ENCODE measurements around the gene TMEM9B.
"Not testable (repeated sequence)": the region's sequence is repeated elsewhere in the genome, so short reads cannot be mapped to it uniquely, and the experiment has no call there.

Gene TMEM9B

DNA sequence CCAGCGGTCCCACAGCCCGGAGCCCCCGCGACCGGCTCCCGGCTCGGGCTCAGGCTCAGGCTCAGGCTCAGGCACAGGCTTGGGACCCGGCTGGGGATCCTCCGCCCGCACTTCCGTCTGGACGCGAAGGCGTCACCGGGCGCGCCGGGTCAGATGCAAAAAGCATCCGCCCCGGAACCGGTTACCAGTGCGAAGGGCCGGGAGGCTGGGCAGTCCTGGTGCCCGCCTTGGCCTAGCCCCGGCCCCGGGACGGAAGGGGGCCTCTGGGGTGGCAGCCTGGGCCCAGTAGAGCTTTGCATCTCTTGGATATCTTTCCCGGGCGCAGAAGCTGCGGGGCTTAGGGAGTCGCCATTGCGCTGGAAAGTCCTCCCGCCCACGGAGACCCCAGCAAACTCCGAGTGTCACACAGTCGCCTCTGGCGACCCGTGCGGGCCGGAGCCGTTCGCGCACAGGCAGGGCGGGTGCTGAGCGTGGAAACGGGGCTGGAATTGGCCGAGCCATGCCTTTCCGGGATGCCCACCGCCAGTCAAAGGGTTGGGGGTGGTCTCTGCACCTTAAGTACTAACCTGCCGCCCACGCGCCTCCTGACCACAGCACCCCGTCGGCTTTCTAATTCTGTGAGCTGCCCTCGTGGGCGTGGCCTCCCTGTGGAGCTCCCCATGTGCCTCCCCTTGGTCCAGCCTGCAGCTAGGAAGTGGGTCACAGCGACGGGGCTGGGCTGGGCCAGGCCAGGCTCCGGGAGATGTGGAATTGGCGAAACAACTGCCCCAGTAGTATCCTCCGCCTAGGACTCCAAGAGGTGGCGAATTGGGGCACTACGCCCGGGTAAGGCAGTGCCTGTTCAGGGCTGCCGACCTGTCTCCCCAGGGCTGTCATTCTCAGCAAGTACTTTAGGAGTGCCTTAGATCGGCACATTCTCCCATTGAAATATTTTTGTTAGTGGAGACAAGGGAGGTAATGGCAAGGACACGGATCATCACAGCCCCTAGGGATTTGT is at the start of gene TMEM9B:
TSS of gene TMEM9B (minus strand) at position 119 of the 997 bp plus-strand sequence. CDS start 129 bp downstream, outside the sequence.
- DNase-seq, result peak; percentile 58 to 75

GRCh38 chr11:9013373-9013772 is 49.1 kb upstream of the TMEM9B start:
- DNase-seq, result no peak

- not testable (repeated sequence) for DNase-seq
Observed at GRCh38 chr11:9009538-9009937, 45.3 kb upstream of the TMEM9B start.

DNA sequence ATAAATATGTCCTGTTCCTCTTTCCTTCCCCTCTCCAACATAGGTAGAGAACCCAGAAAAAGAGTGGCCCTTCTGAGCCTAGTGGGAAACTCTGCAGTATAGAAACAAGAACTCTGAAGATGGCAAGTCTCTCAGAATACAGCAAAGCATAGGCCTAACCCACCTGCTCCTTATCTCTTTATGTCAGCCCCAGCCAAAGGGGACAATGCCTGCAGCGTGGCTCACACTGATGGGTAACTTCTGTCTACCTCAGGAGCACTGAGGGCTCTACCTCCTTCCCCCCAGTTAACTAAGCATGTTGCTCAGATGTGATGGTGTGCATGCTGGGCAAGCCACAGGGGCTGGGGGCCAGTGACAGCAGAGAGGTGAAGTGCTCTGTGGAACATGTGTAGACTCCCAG is 44.4 kb upstream of the TMEM9B start:
- no peak for DNase-seq

GRCh38 chr11:9008011-9008550 is 43.8 kb upstream of the TMEM9B start:
- no peak for DNase-seq

DNA sequence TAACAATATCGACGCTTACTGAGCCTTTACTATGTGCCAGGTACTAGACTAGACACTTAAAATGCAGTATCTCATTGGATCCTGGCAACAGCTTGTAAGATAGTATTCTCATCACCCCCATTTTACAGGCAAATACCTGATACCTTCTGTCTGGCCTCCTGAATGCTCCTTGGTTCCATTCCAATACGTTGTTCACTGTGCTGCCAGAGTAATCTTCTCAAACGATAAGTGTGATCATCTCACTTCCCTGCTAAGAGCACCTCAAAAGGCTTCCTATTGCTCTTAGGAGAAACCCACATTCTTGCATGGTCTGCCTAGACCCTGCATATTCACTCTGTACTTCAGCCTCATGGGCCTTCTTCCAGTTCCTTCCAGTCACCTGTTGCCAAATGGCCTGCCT is 40.8 kb upstream of the TMEM9B start:
- no peak for DNase-seq

- DNase-seq, result peak in 1 of 2 experiments; percentile 42
Observed at GRCh38 chr11:9004183-9004926, 40.1 kb upstream of the TMEM9B start.

DNA sequence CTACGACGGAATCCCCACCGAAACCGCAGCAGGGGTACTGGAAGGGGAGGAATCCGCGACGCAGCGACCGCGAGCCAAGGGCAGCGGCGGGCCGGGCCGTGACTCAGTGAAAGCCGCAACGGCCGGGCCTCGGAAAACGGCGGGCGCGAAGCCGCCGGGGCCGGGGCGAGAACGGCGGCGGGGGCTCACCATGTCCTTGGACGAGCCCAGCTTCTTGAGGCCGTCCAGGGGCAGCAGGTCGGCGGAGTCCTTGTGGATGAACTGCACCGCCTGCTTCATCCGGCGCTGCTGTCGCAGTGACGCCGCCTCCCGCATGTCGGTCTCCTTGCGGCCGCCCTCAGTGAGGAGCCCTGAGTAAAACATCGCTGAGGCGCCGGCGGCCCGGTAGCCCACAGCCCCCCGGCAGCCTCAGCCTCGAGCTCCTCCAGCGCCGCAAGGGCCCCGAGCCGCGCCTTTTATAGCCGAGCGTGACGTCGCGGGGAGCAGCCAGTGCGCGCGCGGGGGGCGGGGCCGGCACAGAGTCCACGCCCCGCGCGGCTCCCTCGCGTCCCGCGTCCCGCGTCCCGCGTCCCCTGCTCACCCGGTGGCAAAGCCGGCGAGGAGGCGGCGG is 39.4 kb upstream of the TMEM9B start, which contains the start of gene NRIP3:
TSS of gene NRIP3 (minus strand) at position 429 of the 610 bp plus-strand sequence. CDS start at position 363, 66 bp downstream.
- peak; percentile 37 to 51 for DNase-seq

- peak in 1 of 2 experiments; percentile 22 for DNase-seq
Observed at GRCh38 chr11:9002920-9003572, 38.8 kb upstream of the TMEM9B start.

- DNase-seq, result no peak
Observed at GRCh38 chr11:9001736-9002135, 37.5 kb upstream of the TMEM9B start.

DNA sequence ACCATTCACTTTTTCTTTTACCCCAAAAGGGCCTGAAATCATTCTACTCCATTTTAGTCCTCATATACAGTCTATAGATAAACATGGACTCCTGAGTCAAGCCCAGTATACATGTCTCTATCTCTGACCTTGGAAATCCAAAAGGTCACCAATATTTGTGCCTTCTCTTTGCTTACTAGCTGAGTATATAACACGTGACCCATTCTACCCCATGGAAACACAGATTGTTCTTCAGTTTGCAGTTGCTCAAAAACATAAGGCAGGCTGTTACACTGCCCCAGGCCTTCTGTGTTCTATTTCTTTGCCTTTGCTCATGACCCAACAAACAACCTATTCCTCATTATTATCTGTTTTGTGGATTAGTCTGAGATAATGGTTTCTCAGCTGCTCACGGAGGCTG is 33.8 kb upstream of the TMEM9B start:
- DNase-seq, result no peak

GRCh38 chr11:8997451-8997850 is 33.2 kb upstream of the TMEM9B start:
- no peak for DNase-seq

DNA sequence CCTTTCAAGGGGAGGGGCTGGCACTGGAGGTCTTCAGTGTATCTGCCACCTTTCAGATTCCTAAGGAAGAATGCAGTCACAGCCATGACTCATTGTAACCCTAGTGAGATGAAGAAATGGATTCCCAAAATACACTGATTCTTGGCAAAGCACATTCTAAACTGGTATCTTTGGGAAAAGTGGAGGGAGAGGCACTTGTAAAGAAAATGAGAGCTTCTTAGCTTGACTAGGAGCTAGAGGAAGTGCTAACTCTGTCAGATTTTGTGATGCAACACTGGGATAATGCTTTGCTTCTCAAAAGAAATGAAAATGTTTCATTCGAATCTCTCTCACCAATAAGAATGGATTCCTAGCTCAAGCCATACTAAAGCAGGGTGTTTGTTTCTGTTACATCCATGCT is 25.2 kb upstream of the TMEM9B start:
- no peak for DNase-seq

DNA sequence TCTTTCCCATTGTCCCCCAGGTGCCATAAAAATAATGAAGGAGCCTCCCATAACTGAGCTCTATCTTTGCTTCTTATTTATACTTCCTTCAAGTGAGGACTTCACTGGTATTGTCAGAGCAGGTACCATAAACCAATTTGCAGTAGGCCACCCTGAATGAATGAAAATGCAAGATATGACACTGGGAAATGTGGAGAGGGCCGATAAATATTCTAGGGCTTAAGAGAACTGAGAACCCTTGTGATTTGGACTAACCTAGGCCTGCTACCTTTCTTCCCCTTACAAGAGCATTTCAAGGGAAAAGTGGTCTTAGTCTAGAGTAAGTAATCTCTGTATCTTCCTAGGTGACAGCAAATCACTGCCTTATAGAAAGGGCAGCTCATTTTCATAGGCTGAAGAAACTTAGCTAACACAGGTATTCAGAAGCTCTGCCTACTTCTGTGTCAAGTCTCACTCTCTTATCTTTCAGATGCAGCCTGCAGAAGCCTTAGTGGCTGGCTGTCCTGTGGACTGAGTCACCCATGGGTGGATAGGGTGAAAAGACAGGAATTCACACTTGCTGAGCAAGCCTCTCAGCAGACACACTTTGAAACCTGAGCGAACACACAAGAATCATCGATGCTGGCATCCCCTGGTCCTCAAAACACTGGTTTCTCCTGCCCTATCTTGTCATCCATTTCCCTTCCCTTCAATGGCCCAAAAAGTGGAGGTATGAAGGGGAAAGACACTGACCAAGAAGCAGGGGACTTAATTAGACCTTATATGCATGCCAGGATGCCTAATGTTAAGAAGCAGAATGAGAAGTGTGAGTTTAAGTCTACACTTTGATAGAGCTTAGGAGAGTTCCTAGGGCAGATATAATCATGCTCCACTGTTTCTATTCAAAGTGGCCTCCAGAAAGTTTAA is 24.3 kb upstream of the TMEM9B start:
- no peak for DNase-seq

- DNase-seq, result no peak
Observed at GRCh38 chr11:8987446-8987845, 23.2 kb upstream of the TMEM9B start.

DNA sequence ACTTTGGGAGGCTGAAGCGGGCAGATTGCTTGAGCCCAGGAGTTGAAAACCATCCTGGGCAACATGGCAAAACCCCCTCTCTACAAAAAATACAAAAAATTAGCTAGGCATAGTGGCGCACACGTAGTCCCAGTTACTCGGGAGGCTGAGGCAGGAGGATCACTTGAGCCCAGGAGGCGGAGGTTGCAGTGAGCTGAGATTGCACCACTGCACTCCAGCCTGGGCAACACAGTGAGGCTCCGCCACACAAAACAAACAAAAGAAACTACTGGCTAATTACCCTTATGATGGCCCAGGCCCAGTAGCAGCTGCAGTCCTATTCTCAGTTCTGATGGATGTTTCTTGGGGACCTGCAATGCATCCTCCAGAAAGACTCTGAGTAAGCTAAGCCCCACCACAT is 22.5 kb upstream of the TMEM9B start:
- not testable (repeated sequence) for DNase-seq

GRCh38 chr11:8985462-8985861 is 21.2 kb upstream of the TMEM9B start:
- no peak for DNase-seq

DNA sequence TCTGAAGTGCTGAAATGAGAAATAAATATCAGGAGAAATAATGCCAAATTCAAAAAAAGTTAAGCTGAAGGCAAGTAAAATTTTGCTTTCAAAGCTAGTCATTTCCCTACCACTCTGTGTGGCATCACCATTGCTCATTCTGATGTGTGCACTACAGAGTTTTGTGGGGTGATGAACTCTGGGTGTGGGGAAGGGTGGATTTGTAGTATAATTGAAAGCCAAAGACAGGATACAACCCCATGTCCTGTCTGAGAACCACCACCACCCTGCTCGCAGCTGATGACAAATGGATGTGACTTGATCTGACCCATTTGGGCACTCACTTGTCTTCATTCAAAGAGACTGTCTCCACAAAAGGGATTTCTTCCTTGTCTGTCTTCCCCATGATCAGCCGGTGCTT is 19.3 kb upstream of the TMEM9B start:
- DNase-seq, result no peak

GRCh38 chr11:8980485-8980884 is 16.2 kb upstream of the TMEM9B start:
- DNase-seq, result no peak

GRCh38 chr11:8979365-8979764 is 15.1 kb upstream of the TMEM9B start:
- DNase-seq, result not testable (repeated sequence)

- DNase-seq, result no peak
Observed at GRCh38 chr11:8973121-8973520, 8.9 kb upstream of the TMEM9B start.
